Measurements from ENCODE around the gene VHLL. TPM values are rescaled to one million over a fixed set of nuclear protein-coding genes. Genes with fewer than 3 reads are reported as not detected.

Gene VHLL
- total and polyA plus RNA-seq, 2 of the 13 experiments (the other 11 are each of a cell fraction or from before 2014, with no cell fraction given) = 0.24 TPM; not detected in 1

DNA sequence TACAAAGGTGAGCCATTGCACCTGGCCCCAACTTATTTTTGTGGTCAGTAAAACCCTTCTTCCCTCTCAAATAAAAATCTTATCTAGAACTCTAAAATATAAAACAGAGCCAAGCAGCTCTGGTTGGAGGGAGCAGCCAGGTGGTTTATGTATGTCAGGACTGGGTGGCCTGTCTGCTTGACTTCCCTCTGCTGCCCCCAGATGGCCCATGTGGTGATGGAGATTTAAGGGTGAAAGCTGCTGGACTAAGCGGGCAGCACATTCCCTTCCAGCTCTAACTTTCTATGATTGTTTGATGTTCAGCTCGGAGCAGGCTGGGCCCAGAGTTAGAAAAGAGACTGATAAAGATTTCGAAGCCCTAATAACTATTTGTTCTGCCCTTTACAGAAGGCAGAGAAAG is 39.3 kb downstream of the VHLL start:
- Histone ChIP-seq H3K36me3 (replicated peaks in 1 of 2; ENCODE audit: control insufficient read depth in 1 of 2, insufficient read depth in 2 of 2, low read length in 2 of 2) (peaks cover 32 to 79% of the 10 kb centered on the region in 2 experiments), H3K4me3 (replicated peaks in 1 of 3; ENCODE audit: insufficient read depth in 1 of 3, low read depth in 2 of 3, low read length in 3 of 3) (no peak overlapping the region), H3K9ac (ENCODE audit: insufficient read depth, low read depth, low read length) (no peak overlapping the region), H2AFZ (ENCODE audit: low read length) (no peak overlapping the region), H3K9me3 (ENCODE audit: low read length) (no peaks in the 10 kb centered on the region), H3K4me1 (ENCODE audit: insufficient read depth, low read length) (no peaks in the 10 kb centered on the region; the same call in 1 of the 2 replicates), H3K4me2 (ENCODE audit: low read depth, low read length) (no peak overlapping the region), H3K79me2 (ENCODE audit: insufficient read depth, low read length) (no peaks in the 10 kb centered on the region), H3K27ac (ENCODE audit: extremely low read length, insufficient read depth, low read length) (no peak overlapping the region), H3K27me3 (ENCODE audit: control insufficient read depth in 1 of 2, insufficient read depth in 2 of 2, low read length in 2 of 2) (no peaks in the 10 kb centered on the region; a peak in 1 of 5 replicates), H4K20me1 (ENCODE audit: insufficient read depth, low read length) (no peaks in the 10 kb centered on the region)
- no peak for TF ChIP-seq SAP130 (CRISPR knock-in tag; IDR thresholded peaks at IDR 0.05; ENCODE audit: low read depth)
- peak; percentile 40; the same call in 1 of the 2 replicates for TF ChIP-seq STAG1 (CRISPR knock-in tag; IDR thresholded peaks at IDR 0.05)
- TF ChIP-seq, protein P1, sequence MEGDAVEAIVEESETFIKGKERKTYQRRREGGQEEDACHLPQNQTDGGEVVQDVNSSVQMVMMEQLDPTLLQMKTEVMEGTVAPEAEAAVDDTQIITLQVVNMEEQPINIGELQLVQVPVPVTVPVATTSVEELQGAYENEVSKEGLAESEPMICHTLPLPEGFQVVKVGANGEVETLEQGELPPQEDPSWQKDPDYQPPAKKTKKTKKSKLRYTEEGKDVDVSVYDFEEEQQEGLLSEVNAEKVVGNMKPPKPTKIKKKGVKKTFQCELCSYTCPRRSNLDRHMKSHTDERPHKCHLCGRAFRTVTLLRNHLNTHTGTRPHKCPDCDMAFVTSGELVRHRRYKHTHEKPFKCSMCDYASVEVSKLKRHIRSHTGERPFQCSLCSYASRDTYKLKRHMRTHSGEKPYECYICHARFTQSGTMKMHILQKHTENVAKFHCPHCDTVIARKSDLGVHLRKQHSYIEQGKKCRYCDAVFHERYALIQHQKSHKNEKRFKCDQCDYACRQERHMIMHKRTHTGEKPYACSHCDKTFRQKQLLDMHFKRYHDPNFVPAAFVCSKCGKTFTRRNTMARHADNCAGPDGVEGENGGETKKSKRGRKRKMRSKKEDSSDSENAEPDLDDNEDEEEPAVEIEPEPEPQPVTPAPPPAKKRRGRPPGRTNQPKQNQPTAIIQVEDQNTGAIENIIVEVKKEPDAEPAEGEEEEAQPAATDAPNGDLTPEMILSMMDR (CRISPR knock-in tag; IDR thresholded peaks at IDR 0.05) = peak; percentile 40; the same call in 1 of the 2 replicates
- ATAC-seq (peak; percentile 71), FAIRE-seq (no peak), DNase-seq (ENCODE audit: low spot score) (no peak)
- POLR2A ChIA-PET = interaction anchor here (0.7 kb wide), 1 partner anchor 35 kb away, joined by 3 read pairs; no protein-coding TSS in a partner anchor
- CTCF ChIA-PET (ENCODE audit: low intra/inter-chr PET ratio, low total read pairs) = interaction anchor here (0.7 kb wide), 1 partner anchor 169 kb away, joined by 3 read pairs; no protein-coding TSS in a partner anchor
- in situ Hi-C loops (cut with HindIII; ENCODE audit: extremely low pct_ligation_motif_present, low pct_unique_long_range_greater_than_20kb) = no loop called here
- WGBS (ENCODE audit: low lambda C conversion rate) = 95% methylated on average over 3 of the region's 3 CpGs
- intact Hi-C loops (cut with micrococcal nuclease; ENCODE audit: unreplicated experiment) = no loop called here
- BruUV-seq (replicated peaks) = no TSS peak

DNA sequence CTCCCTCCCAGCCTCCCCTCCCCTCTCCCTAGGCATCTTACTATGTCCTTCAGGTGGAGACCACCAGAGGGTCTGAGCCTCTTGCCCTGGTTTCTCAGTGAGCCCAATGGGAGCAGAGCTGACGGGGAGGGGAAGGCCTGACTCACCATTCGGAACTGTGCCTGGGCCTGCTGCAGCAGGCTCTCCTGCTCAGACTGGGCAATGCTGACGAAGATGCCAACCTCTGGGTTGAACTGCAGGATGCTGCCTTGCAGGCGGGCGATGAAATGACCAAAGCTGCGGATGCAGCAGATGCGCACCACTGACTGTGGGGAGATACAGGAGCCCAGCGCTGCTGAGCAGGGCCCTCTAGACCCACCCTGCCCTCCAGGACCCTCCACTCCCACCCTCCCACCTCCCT is 40.2 kb downstream of the VHLL start:
- Histone ChIP-seq H3K9me3 (ENCODE audit: low read length) (no peaks in the 10 kb centered on the region), H3K79me2 (ENCODE audit: insufficient read depth, low read length) (no peaks in the 10 kb centered on the region), H3K27me3 (ENCODE audit: control insufficient read depth in 1 of 2, insufficient read depth in 2 of 2, low read length in 2 of 2) (no peaks in the 10 kb centered on the region), H3K4me2 (ENCODE audit: low read depth, low read length) (no peak overlapping the region), H3K4me1 (ENCODE audit: insufficient read depth, low read length) (no peaks in the 10 kb centered on the region; the same call in 1 of the 2 replicates), H3K36me3 (replicated peaks in 1 of 2; ENCODE audit: control insufficient read depth in 1 of 2, insufficient read depth in 2 of 2, low read length in 2 of 2) (peaks cover 33 to 80% of the 10 kb centered on the region in 2 experiments), H3K4me3 (replicated peaks in 1 of 3; ENCODE audit: insufficient read depth in 1 of 3, low read depth in 2 of 3, low read length in 3 of 3) (no peak overlapping the region), H4K20me1 (ENCODE audit: insufficient read depth, low read length) (no peaks in the 10 kb centered on the region), H3K27ac (ENCODE audit: extremely low read length, insufficient read depth, low read length) (no peak overlapping the region), H2AFZ (ENCODE audit: low read length) (no peak overlapping the region), H3K9ac (ENCODE audit: insufficient read depth, low read depth, low read length) (no peak overlapping the region)
- DNase-seq (ENCODE audit: low spot score) = no peak
- POLR2A ChIA-PET = no interaction called here
- no peak for ATAC-seq
- TF ChIP-seq ZNF816 (CRISPR knock-in tag; IDR thresholded peaks at IDR 0.05; ENCODE audit: borderline replicate concordance) (no peak), KDM3A (CRISPR knock-in tag; IDR thresholded peaks at IDR 0.05; ENCODE audit: low read depth) (no peak), KDM5A (IDR thresholded peaks at IDR 0.05; ENCODE audit: borderline replicate concordance, low read length) (no peak), ZNF546 (CRISPR knock-in tag; conservative IDR thresholded peaks at IDR 0.05) (no peak), NFATC3 (CRISPR knock-in tag; IDR thresholded peaks at IDR 0.05) (no peak), AGO2 (optimal IDR thresholded peaks at IDR 0.05; ENCODE audit: low read depth, low read length) (peak; percentile 32)
- no peak for FAIRE-seq
- 100% methylated on average over 5 of the region's 8 CpGs for WGBS (ENCODE audit: low lambda C conversion rate)
- BruUV-seq (replicated peaks) = no TSS peak
- CTCF ChIA-PET (ENCODE audit: low intra/inter-chr PET ratio, low total read pairs) = no interaction called here
- in situ Hi-C loops (cut with HindIII; ENCODE audit: extremely low pct_ligation_motif_present, low pct_unique_long_range_greater_than_20kb) (no loop called here), intact Hi-C loops (cut with micrococcal nuclease; ENCODE audit: unreplicated experiment) (no loop called here)
